ENCODE measurements around the gene FBXO41.
A peak's percentile ranks its signal among the peaks of the same experiment; 100 is the strongest.

FBXO41 gene

GRCh38 chr2:73279852-73280251, 4.4 kb downstream of the FBXO41 start:
- H3K4me3 ChIP-seq (replicated peaks in 1 of 2; ENCODE audit: low read depth in 2 of 2, low read length in 2 of 2): no peak overlapping the region
- TF ChIP-seq, protein P1, sequence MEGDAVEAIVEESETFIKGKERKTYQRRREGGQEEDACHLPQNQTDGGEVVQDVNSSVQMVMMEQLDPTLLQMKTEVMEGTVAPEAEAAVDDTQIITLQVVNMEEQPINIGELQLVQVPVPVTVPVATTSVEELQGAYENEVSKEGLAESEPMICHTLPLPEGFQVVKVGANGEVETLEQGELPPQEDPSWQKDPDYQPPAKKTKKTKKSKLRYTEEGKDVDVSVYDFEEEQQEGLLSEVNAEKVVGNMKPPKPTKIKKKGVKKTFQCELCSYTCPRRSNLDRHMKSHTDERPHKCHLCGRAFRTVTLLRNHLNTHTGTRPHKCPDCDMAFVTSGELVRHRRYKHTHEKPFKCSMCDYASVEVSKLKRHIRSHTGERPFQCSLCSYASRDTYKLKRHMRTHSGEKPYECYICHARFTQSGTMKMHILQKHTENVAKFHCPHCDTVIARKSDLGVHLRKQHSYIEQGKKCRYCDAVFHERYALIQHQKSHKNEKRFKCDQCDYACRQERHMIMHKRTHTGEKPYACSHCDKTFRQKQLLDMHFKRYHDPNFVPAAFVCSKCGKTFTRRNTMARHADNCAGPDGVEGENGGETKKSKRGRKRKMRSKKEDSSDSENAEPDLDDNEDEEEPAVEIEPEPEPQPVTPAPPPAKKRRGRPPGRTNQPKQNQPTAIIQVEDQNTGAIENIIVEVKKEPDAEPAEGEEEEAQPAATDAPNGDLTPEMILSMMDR (IDR thresholded peaks at IDR 0.05; ENCODE audit: low read depth, low read length): no peak
- no peak for DNase-seq (ENCODE audit: low read depth in 2 of 2)

DNA sequence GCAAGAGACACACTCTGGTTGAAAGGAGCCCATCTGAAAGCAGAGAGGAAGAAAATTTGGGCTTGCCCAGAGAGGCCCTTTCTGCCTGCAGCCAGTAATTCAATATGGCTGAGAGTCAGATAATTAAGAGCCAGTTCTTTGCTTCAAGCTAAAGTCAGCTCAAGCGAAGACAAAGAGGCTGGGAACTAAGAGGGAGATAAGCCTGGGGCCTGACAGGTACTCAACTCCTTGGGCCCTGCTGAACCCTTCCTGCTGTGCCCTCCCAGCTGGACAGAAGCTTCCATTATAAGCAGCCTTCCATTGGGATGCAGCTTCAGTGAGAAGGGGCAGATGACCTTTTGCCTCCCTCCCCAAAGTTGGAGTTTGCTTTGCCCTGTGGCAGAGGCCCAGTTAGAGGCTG, 12.0 kb downstream of the FBXO41 start:
- DNase-seq (ENCODE audit: low read depth in 2 of 2): no peak
- TF ChIP-seq, protein P1 (IDR thresholded peaks at IDR 0.05; ENCODE audit: low read depth, low read length): no peak
- H3K4me3 ChIP-seq (replicated peaks in 1 of 2; ENCODE audit: low read depth in 2 of 2, low read length in 2 of 2): no peak overlapping the region

DNA sequence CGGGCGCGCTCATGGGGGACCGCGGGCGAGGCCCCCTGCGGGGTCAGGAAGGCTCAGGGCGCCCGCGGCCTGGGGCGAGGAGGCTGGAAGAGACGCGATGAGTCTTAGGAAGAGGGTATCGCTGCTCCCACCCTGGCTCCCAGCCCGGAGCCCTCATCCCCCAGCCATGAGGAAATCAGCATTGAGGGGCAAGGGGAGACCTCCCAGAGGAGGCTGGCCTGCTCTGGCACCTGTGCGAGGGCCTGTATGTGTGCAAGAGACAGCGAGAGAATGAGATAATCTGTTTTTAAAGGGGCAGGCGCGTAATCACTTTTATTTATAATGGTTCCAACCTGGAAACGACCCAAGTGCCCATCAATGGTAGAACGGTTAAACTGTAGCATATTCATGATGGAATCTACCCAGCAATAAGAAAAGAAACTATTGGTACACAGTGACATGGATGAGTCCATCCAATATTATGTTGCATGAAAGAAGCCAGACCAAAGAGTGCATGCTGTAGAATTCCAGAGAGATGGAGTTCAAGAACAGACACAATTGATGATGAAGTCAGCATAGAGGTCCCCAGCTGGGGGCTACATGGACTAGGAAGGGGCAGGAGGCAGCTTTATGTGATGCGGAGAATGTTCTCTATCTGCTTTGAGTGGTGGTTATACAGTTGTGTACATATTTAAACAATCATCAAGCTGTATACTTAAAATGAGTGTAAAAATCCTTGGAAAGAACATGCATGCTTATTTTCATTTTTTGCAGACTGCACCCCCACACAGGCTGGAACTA, 14.4 kb downstream of the FBXO41 start:
- no peak for DNase-seq (ENCODE audit: low read depth in 2 of 2)
- H3K4me3 ChIP-seq (replicated peaks in 1 of 2; ENCODE audit: low read depth in 2 of 2, low read length in 2 of 2): no peak overlapping the region

GRCh38 chr2:73268830-73269685, 15.2 kb downstream of the FBXO41 start:
- peak in 1 of 2 donors; percentile 21 for DNase-seq (ENCODE audit: low read depth in 2 of 2)
- TF ChIP-seq, protein P1 (IDR thresholded peaks at IDR 0.05; ENCODE audit: low read depth, low read length): no peak
- H3K4me3 ChIP-seq (replicated peaks in 1 of 2; ENCODE audit: low read depth in 2 of 2, low read length in 2 of 2): no peak overlapping the region

More for the DNA sequence above, 14.4 kb downstream of the FBXO41 start:
- TF ChIP-seq, protein P1 (IDR thresholded peaks at IDR 0.05; ENCODE audit: low read depth, low read length): no peak

DNA sequence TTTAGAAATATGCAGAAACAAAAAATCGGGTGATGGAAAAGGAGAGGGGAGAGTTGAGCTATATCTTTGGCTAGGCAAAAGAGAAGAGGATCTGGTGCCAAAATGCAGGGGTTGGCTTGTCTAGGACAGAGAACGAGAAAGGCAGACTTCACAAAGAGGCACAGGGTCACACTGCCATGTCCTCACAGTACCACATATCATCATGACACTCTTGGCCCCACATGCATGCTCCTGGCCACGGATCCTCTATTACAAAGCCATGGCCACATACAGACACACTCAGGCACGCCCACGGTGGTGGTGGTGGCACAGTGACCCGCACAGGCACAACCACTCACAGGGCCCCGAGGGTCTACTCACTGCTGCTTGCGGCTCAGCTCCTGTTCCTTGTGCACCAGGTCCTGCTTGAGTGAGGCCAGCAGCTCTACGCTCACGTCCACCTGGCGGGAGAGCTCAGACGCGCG, 15.9 kb downstream of the FBXO41 start:
- TF ChIP-seq, protein P1 (IDR thresholded peaks at IDR 0.05; ENCODE audit: low read depth, low read length): no peak
- DNase-seq (ENCODE audit: low read depth in 2 of 2): no peak
- H3K4me3 ChIP-seq (replicated peaks in 1 of 2; ENCODE audit: low read depth in 2 of 2, low read length in 2 of 2): no peak overlapping the region

DNA sequence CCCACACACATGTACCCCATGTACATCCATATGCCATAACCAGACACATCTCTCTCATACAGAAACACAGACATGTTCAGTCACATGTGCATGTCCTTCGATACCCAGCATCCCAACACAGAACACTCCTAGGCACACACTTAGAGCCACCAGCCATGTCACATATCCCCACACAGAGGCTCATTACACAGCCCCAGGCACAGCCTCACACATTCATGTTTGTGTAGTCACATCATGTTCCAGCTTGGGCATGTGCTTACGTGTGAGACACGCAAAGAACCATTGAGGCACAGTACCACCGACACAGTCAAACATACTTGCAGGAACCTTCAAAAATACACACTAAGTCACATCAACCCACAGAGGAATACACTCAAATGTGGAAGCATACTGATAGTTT, 17.3 kb downstream of the FBXO41 start:
- TF ChIP-seq, protein P1 (IDR thresholded peaks at IDR 0.05; ENCODE audit: low read depth, low read length): no peak
- no peak for DNase-seq (ENCODE audit: low read depth in 2 of 2)

More for the DNA sequence above, 17.3 kb downstream of the FBXO41 start:
- H3K4me3 ChIP-seq (replicated peaks in 1 of 2; ENCODE audit: low read depth in 2 of 2, low read length in 2 of 2): no peak overlapping the region
